Ammon's horn (tissue), 1 donor: ENCODE data around the gene PGR.

Experiments used
- DNase-seq: peaks from one replicate; pipeline ENCODE4 v3.0.0-alpha.2; 2016; ENCODE audit warnings: low spot score

Gene PGR

DNA sequence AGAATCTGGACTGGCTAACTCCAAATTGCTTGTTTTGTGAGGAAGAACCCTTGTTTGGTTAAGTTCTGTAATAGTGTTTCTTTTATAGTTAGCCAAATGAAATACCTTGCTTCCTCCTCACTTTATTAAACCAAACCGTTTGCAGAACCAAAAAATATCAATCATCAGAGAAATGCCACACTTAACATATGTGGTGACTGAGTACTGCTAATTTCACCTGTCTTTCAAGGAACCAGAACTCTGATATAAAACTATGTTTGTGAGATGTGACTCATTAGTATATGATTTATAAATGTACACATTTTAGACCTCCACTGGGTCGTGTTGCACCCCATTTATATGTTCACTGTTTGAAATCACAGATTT lies 119.9 kb downstream of the PGR start:
- DNase-seq: no peak

DNA sequence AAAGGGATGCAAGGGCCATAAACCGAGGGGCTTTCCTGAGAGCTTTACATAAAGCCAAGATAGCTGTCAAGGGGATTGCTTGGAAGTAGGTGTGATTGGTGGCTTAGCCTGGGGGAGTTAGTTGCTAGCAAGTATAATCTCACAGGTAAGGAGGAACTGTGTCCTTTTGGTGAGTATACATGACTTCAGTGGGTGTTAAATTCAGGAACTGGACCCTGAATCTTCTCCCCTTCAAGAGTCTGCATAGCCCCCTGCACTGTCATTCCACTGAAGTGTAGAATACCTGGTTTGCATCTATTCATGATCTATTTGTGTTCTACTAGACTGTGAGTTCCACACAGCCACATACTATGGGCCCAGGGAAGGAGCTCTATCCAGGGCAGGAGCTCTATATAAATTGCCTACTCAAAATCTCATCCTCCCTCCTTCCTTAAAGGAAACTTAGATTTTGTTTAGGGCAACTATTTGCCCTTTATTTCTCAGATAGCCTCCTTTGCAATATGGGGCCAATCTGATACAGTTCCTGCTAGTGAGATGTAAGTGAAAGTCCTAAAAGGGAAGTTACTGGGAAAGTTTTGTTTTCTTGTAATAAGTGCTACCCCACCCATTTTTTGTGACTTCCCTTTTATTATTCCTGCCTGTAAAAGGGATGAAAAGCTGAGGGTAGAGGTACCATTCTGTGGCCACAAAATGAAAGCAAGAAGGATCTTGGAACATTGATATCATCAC lies 120.5 kb downstream of the PGR start:
- DNase-seq: no peak

DNA sequence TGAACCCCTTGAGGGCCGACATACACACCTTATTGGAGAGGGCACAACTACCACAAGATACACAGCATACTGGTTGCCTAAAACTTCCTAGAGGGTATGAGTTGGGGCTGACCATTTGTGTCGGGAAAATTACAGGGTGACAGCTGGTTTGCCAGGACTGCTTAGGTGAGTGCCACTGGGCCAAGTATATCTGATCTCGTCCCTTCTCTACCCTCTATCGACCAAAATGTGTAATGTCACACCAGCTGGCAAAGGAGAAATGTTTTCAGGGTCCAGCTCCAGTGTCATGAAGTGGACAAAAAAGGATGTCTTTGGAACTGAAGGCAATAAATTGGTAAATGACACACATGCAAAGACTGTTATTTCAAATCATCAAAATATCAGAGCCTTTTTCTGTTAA lies 126.1 kb downstream of the PGR start:
- DNase-seq: no peak

DNA sequence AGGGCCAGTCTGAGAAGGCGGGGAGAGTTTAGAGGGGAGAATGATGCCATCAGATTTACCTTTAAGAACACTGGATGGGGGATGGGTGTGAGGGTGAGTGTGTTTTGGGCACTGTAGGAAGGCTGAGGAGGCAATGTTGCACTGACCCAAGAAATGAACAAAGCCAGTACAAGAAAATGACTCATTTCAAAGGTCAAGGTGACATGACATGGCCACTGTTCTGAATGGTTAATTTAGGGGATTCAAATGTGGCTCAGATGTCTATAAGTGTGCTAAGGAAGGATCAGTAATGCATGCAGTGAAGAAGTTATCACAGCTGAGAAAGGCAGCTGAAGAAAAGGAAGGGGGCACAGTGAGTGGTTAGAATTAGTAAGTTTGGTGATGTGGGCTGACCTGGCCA lies 129.9 kb downstream of the PGR start:
- no peak for DNase-seq

DNA sequence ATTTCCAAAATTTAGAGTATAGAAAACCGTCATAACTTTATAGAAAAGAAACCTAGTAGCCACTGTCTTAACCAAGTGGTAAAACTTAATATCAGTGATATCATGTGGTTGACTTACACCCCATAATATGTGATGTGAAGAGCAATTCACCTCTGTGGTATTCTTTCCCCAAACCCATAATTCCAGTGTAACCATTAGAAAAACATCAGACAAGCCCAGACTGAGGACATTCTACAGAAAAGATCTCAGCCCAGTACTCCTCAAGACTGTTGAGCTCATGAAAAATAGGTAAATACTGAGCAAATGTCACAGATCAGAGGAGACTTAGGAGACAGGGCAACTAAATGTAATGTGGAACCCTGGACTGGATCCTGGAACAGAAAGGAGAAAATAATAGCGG lies 134.6 kb downstream of the PGR start:
- no peak for DNase-seq

DNA sequence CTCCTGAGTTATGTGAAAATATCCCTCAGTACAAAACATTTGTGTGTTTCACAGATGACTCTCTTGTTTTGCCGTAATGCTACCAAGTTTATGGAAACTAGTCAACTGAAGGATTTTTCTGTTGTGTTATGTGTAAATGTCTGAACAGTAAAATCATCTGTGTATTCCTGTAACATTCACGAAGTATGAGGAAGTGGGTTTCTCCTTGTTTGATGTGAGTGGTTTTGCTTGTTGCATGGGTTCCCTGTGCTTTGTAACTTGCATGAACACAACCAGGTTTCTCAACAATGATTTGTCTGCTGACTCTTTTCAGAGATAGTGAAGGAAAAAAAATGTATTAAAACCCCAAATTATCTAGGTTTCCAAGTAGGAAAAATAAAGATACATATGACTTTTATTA lies 138.1 kb downstream of the PGR start:
- no peak for DNase-seq

DNA sequence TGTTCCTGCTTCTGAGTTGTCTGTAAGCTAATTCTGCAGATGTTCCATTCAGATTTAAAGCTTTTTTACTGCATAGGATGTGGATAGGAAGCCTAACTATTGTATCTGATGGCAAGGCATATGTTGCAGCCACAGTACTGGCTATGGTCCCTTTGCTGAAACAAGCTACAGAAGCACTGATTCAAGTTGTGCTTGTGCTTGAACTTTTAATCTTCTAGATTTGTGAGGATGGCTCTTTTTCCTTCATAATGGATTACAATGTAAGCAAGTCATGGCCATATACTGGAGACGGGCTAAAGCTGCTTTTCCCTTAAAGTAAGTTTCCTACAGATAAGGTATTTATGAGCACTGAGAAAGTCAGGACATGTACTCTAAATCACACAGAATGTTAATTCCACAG lies 138.7 kb downstream of the PGR start:
- no peak for DNase-seq

DNA sequence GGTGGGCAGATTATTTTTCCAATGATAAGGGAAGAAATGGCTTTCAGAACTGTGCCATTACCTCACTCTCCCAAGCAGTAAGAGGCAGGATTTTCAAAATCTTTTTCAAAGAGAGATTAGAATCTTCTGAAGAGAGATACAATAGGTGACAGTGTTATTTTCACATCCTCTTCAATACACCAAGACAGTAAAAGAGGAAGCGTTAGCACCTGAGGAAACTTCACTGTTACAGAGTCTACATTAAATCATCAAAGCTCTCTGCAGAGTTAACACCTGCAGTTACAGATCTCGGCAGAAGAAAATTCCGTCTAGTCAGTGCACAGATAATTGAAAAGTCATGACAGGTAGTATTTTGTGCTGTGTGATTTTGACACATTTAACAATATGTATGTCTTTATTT lies 144.9 kb downstream of the PGR start:
- no peak for DNase-seq

DNA sequence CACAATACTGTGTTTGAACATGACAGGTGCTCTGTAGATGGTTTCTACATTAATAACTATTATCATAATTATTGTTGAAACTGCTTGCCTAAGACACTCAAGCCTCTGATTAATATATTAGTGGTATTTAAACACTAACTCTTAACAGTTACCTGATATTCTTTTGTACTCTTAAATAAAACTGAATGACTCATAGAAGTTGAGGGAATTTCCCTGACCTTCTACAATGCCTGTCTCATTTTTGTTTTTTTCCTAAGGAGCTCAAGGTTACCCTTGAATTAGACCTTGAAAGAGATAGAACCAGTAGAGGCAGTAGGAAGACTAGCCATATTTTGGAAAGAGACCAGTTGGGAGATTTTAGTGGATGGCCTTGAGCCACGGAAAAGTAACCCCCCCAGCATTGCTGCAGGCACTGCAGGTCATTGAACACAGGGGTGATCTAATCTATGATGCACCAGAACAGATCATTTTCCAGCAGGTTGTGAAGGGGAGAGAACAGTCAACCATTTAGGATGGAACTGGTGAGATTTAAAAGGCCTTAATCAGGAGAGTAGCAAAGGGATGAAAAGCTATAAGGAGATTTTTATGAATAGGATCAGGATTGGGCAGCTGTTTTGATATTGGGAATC lies 148.3 kb downstream of the PGR start:
- no peak for DNase-seq

DNA sequence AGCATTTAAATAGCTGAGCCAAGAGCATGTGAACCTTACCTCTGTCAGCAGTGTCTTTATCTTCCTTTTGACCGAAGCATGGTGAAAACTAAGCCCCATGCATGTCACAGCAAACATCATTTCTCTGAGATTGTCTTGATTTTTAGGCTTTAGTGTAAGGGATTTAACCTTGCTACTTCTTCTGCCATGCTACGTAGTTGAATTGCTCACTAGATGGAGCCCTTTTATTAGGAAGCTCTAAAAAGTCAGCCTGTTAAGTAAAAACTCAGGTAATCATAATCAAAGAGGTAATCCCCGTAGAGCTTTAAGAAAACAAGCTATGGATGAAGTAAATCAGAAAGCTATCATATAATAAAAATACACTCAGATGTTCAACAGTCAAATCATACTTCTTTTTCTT lies 149.5 kb downstream of the PGR start:
- peak; percentile 10 for DNase-seq
